Stimulated activated CD4-positive, alpha-beta T cell treated with anti-CD3 and anti-CD28 coated beads, Interleukin-15, amount 100 ng/mL, for 1 hour (primary cell): Measurements from ENCODE around the gene PDZRN3.

Source experiments
- DNase-seq, 2 donors: peaks; one replicate each; pipeline ENCODE4 v3.0.0-alpha.2; 2020; ENCODE audit warnings: low read depth in 1 of 2, low spot score in 1 of 2

The PDZRN3 gene

GRCh38 chr3:73623346-73623745 lies 1.4 kb downstream of the PDZRN3 start:
- DNase-seq, result no peak

GRCh38 chr3:73622091-73622805 lies 2.5 kb downstream of the PDZRN3 start:
- no peak for DNase-seq

GRCh38 chr3:73621388-73621787 lies 3.4 kb downstream of the PDZRN3 start:
- DNase-seq, result no peak

GRCh38 chr3:73618461-73618860 lies 6.3 kb downstream of the PDZRN3 start:
- DNase-seq, result no peak

- no peak for DNase-seq
Measured at GRCh38 chr3:73616056-73616455, 8.7 kb downstream of the PDZRN3 start.

- DNase-seq, result no peak
Measured at GRCh38 chr3:73614419-73614818, 10.3 kb downstream of the PDZRN3 start.

- no peak for DNase-seq
Measured at GRCh38 chr3:73611176-73611575, 13.6 kb downstream of the PDZRN3 start.

GRCh38 chr3:73610493-73610892 lies 14.2 kb downstream of the PDZRN3 start:
- DNase-seq, result no peak

- DNase-seq, result no peak
Measured at GRCh38 chr3:73609655-73610054, 15.1 kb downstream of the PDZRN3 start.

- DNase-seq, result no peak
Measured at GRCh38 chr3:73609315-73609641, 15.5 kb downstream of the PDZRN3 start.

- no peak for DNase-seq
Measured at GRCh38 chr3:73608456-73609314, 16.1 kb downstream of the PDZRN3 start.

GRCh38 chr3:73605861-73606260 lies 18.9 kb downstream of the PDZRN3 start:
- DNase-seq, result no peak

GRCh38 chr3:73605412-73605811 lies 19.3 kb downstream of the PDZRN3 start:
- DNase-seq, result no peak

- no peak for DNase-seq
Measured at GRCh38 chr3:73604451-73604850, 20.3 kb downstream of the PDZRN3 start.

GRCh38 chr3:73603762-73604171 lies 21.0 kb downstream of the PDZRN3 start:
- no peak for DNase-seq

GRCh38 chr3:73602170-73602569 lies 22.6 kb downstream of the PDZRN3 start:
- no peak for DNase-seq

GRCh38 chr3:73601481-73601880 lies 23.3 kb downstream of the PDZRN3 start:
- no peak for DNase-seq

- DNase-seq, result no peak
Measured at GRCh38 chr3:73601011-73601410, 23.7 kb downstream of the PDZRN3 start.

GRCh38 chr3:73600293-73600938 lies 24.3 kb downstream of the PDZRN3 start:
- no peak for DNase-seq

GRCh38 chr3:73599605-73600004 lies 25.1 kb downstream of the PDZRN3 start:
- DNase-seq, result no peak

GRCh38 chr3:73597476-73597875 lies 27.3 kb downstream of the PDZRN3 start:
- DNase-seq, result no peak
